HL-60/S4 treated with retinoic acid at 250 ng/mL for 4 days and 3 days (cell line): ENCODE results near the gene INO80C.

ENCODE experiments used
- in situ Hi-C: fragments of 300-500 bp; cut with MboI; formaldehyde crosslinking; loops from 2 replicates; pipeline ENCODE4 v1.7.0; 2022; ENCODE audit warnings: low sequenced_read_pairs

Gene INO80C

DNA sequence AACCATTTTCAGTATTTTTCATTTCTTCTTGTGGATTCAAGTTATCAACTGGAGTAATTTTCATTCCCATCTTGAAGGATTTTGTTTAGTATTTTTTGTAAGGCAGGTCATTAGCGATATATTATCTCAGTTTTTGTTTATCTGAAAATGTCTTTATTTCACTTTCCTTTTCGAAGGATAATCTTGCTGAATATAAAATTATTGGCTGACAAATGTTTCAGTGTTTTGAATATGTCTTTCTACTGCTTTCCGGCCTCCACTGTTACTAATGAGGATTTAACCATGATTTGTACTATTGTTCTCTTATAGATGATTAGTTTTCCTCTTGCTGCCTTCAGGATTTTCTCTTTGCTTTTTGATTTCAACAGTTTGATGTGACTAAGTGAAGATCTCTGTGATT is 62.4 kb downstream of the INO80C start:
- in situ Hi-C loops: no loop called here

DNA sequence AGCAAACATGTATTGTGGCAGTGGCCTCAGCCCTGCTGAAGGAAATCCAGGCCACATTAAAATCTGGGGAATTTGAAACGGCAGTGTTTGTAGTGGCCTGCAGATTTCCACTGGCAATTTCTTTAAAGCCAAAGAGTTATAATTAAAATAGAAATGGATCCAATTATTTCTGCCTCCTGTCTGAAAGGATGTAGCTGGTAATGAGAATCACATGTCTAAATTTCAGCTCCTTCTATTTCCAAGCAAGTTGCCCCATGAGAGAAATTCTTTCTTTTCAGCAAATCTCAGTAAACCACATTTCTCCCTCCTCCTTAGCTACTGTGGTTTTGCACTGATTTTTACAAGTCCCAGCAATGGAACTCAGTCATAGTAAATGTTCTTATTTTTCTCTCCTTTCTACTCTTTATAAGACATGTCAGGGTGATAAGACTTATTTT is 65.2 kb downstream of the INO80C start:
- in situ Hi-C loops: no loop called here

DNA sequence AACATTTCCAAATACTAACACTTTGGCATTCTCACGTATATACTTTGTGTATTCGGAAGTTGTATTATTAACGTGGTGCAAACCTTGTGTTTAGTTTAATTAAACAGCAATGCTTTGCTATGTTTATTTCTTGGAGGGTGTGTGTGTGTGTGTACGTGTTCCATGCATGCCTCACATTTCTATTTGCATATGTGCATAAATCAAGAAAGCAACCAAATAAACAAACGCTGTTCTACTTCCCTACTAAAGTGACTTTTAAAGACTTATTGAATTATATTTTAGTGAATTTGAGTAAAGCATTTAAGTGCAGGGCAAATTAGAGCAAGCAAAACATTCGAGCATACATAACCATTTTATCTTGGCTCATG is 66.4 kb downstream of the INO80C start:
- in situ Hi-C loops: no loop called here

DNA sequence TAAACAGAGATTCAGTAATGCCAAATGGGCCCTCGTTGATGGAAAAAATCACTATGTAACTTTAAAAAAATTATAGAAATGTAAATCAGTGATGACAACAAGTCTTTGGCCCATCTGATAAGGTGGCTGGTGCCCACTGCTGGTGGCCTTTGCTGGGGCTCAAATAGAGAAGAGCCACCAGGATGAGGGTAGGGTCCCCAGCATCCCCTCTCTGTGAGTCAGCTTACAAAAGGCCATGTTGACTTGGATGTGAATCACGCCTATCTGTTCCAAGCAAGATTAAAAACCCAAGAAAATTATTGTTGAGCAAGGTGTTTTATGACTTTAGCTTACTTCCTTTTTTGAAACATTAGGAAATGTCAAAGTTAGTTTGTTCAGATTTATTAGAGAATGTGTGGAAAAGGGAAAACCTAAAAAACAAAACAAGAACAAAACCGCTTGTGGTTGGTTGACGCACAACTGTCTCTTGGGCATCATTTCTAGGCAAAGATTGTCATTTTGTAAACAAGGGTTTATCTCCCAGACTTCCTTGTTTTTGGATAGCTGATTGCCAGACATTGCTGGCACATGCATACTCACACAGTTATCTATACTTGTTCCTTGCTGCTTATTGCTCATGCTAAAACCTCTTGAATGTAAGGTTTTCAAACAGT is 66.9 kb downstream of the INO80C start:
- in situ Hi-C loops: no loop called here

DNA sequence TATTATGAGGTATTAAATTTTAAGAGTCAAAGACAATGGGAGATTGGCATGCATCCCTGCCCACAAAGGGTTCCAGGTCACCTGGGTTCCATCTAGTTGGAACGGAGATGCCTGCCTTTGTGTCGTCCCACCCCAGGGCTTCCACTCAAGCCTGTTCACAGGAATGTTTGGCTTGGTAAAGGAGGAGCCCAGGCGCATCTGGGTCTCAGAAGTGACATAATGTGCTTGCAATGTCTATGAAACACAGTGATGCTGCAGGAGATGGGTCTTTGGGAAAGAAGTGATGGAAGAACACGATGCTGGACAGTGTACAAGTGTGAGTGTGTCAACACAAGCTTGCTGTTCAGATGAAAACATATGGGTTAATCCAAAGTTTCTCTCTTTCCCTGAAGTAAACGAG is 71.0 kb downstream of the INO80C start:
- in situ Hi-C loops: no loop called here

DNA sequence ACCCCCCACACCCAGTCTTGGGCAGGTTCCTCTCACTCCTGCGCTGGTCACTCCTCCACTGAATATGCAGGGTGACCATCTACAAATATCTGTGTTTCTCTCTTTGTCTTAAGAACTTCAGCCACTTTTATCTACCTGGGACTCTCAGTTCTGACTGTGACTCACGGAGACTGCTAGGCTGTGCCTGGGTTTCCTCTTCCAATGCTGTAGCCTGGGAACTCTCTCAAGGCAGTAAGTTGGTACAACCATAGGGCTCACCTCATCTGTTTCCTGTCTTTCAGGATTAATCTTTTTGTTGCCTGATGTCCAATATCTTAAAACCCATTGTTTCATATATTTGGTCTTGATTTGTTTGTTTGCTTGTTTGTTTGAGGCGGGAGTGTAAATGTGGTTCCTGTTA is 73.4 kb downstream of the INO80C start:
- in situ Hi-C loops: no loop called here

DNA sequence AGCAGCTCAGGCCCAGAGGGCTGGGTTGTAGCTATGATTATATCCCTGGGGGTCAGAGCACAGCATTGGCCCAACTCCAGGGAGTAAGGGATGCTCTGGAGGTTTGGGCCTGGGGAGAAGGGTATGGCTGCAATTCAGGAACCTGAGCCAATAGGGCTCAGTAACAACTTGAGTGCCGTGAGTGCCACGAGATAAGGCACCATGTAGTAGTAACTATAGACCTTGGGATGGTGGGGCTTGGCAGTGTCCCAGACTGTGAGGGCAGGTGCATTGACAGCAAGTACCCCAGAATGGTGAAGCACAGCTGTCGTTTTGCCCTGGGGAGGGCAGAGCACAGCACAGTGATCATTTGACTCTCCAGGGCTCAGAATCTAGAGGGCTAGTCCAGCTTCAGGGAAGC is 75.5 kb downstream of the INO80C start:
- in situ Hi-C loops: no loop called here

DNA sequence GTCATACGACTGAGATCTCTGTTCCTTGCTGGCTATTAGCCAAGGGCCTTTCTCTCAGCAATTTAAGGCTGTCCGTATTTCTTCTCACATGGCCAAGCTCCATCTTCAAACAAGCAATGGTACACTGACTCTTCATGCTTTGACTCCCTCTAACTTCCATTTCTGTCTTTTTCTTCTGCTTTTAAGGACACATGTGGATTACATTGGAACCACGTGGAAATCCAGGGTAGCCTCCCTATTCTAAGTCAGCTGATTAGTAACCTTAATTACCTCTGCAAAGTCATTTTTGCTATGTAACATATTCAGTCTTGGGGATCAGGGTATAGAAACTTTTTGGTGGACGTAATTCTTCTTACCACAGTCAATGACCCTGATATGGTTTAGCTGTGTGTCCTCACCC is 79.2 kb downstream of the INO80C start:
- in situ Hi-C loops: loop anchor here (10.0 kb wide), 1 partner anchor 546 kb away; no protein-coding TSS in a partner anchor
